ENCODE results near the gene AMOT. TPM values are rescaled to one million over a fixed set of nuclear protein-coding genes. Genes with fewer than 3 reads are reported as not detected.

AMOT gene
- total RNA-seq, 1 donor from 2014 or later, result 36.9 TPM

GRCh38 chrX:112874175-112874574 lies 33.5 kb upstream of the AMOT start:
- no peak overlapping the region for H3K9ac ChIP-seq (ENCODE audit: low read length)
- H3K27ac ChIP-seq (ENCODE audit: low read depth, low read length), result no peak overlapping the region
- no peaks in the 10 kb centered on the region for H3K27me3 Mint-ChIP-seq (ENCODE audit: low read depth, unreplicated experiment)
- H3K36me3 ChIP-seq (ENCODE audit: insufficient read depth, low read length), result no peaks in the 10 kb centered on the region
- no peaks in the 10 kb centered on the region for H3K79me2 ChIP-seq (ENCODE audit: insufficient read depth, low read length)
- H3K4me3 ChIP-seq (ENCODE audit: insufficient read depth, low read depth, low read length), result no peak overlapping the region
- no peaks in the 10 kb centered on the region for H4K20me1 ChIP-seq (ENCODE audit: insufficient read depth, low read length)
- DNase-seq (ENCODE audit: low read depth) (no peak), FAIRE-seq (peak; percentile 96)
- no peaks in the 10 kb centered on the region for H3K9me3 ChIP-seq (ENCODE audit: insufficient read depth, low read depth, low read length)
- H3K27ac Mint-ChIP-seq (ENCODE audit: unreplicated experiment), result no peak overlapping the region
- no peak overlapping the region for H3K4me3 Mint-ChIP-seq (ENCODE audit: unreplicated experiment)
- no peaks in the 10 kb centered on the region for H3K36me3 Mint-ChIP-seq (ENCODE audit: low read depth, unreplicated experiment)
- no peak overlapping the region for H3K4me2 ChIP-seq (ENCODE audit: low read length)
- no peaks in the 10 kb centered on the region for H3K4me1 ChIP-seq (ENCODE audit: insufficient read depth, low read length)
- TF ChIP-seq EZH2 (IDR thresholded peaks at IDR 0.05; ENCODE audit: insufficient read depth, low read length) (no peak), CTCF (IDR thresholded peaks at IDR 0.05; ENCODE audit: insufficient read depth, low read depth, low read length) (no peak)
- H3K9me3 Mint-ChIP-seq (ENCODE audit: unreplicated experiment), result no peaks in the 10 kb centered on the region
- H2AFZ ChIP-seq (ENCODE audit: low read depth, low read length), result no peak overlapping the region
- H3K27me3 ChIP-seq (ENCODE audit: insufficient read depth, low read length), result no peaks in the 10 kb centered on the region
- peaks cover 5% of the 10 kb centered on the region for H3K4me1 Mint-ChIP-seq (ENCODE audit: low read depth, unreplicated experiment)

GRCh38 chrX:112868586-112868985 lies 28.0 kb upstream of the AMOT start:
- H3K27ac ChIP-seq (ENCODE audit: low read depth, low read length), result no peak overlapping the region
- no peak overlapping the region for H3K27ac Mint-ChIP-seq (ENCODE audit: unreplicated experiment)
- H3K9me3 Mint-ChIP-seq (ENCODE audit: unreplicated experiment), result no peaks in the 10 kb centered on the region
- no peaks in the 10 kb centered on the region for H3K4me1 Mint-ChIP-seq (ENCODE audit: low read depth, unreplicated experiment)
- no peaks in the 10 kb centered on the region for H4K20me1 ChIP-seq (ENCODE audit: insufficient read depth, low read length)
- no peaks in the 10 kb centered on the region for H3K27me3 ChIP-seq (ENCODE audit: insufficient read depth, low read length)
- no peak overlapping the region for H3K4me2 ChIP-seq (ENCODE audit: low read length)
- H3K4me1 ChIP-seq (ENCODE audit: insufficient read depth, low read length), result no peaks in the 10 kb centered on the region
- no peaks in the 10 kb centered on the region for H3K79me2 ChIP-seq (ENCODE audit: insufficient read depth, low read length)
- H3K9ac ChIP-seq (ENCODE audit: low read length), result no peak overlapping the region
- H3K27me3 Mint-ChIP-seq (ENCODE audit: low read depth, unreplicated experiment), result no peaks in the 10 kb centered on the region
- no peaks in the 10 kb centered on the region for H3K9me3 ChIP-seq (ENCODE audit: insufficient read depth, low read depth, low read length)
- TF ChIP-seq EZH2 (IDR thresholded peaks at IDR 0.05; ENCODE audit: insufficient read depth, low read length) (no peak), CTCF (IDR thresholded peaks at IDR 0.05; ENCODE audit: insufficient read depth, low read depth, low read length) (no peak)
- no peak overlapping the region for H2AFZ ChIP-seq (ENCODE audit: low read depth, low read length)
- no peak overlapping the region for H3K4me3 Mint-ChIP-seq (ENCODE audit: unreplicated experiment)
- no peak overlapping the region for H3K4me3 ChIP-seq (ENCODE audit: insufficient read depth, low read depth, low read length)
- no peaks in the 10 kb centered on the region for H3K36me3 ChIP-seq (ENCODE audit: insufficient read depth, low read length)
- FAIRE-seq (no peak), DNase-seq (ENCODE audit: low read depth) (no peak)
- no peaks in the 10 kb centered on the region for H3K36me3 Mint-ChIP-seq (ENCODE audit: low read depth, unreplicated experiment)

- no peak overlapping the region for H3K27ac Mint-ChIP-seq (ENCODE audit: unreplicated experiment)
- H2AFZ ChIP-seq (ENCODE audit: low read depth, low read length), result no peak overlapping the region
- H3K27me3 ChIP-seq (ENCODE audit: insufficient read depth, low read length), result no peaks in the 10 kb centered on the region
- H3K9ac ChIP-seq (ENCODE audit: low read length), result no peak overlapping the region
- DNase-seq (ENCODE audit: low read depth), result no peak
- H3K9me3 Mint-ChIP-seq (ENCODE audit: unreplicated experiment), result no peaks in the 10 kb centered on the region
- H3K27me3 Mint-ChIP-seq (ENCODE audit: low read depth, unreplicated experiment), result no peaks in the 10 kb centered on the region
- FAIRE-seq, result no peak
- H3K4me1 Mint-ChIP-seq (ENCODE audit: low read depth, unreplicated experiment), result no peaks in the 10 kb centered on the region
- H3K27ac ChIP-seq (ENCODE audit: low read depth, low read length), result no peak overlapping the region
- no peak overlapping the region for H3K4me3 Mint-ChIP-seq (ENCODE audit: unreplicated experiment)
- TF ChIP-seq CTCF (IDR thresholded peaks at IDR 0.05; ENCODE audit: insufficient read depth, low read depth, low read length), result no peak
- TF ChIP-seq EZH2 (IDR thresholded peaks at IDR 0.05; ENCODE audit: insufficient read depth, low read length), result no peak
- H3K4me1 ChIP-seq (ENCODE audit: insufficient read depth, low read length), result no peaks in the 10 kb centered on the region
- H3K4me2 ChIP-seq (ENCODE audit: low read length), result no peak overlapping the region
- no peaks in the 10 kb centered on the region for H3K36me3 ChIP-seq (ENCODE audit: insufficient read depth, low read length)
- H4K20me1 ChIP-seq (ENCODE audit: insufficient read depth, low read length), result no peaks in the 10 kb centered on the region
- H3K4me3 ChIP-seq (ENCODE audit: insufficient read depth, low read depth, low read length), result no peak overlapping the region
- no peaks in the 10 kb centered on the region for H3K9me3 ChIP-seq (ENCODE audit: insufficient read depth, low read depth, low read length)
- no peaks in the 10 kb centered on the region for H3K36me3 Mint-ChIP-seq (ENCODE audit: low read depth, unreplicated experiment)
- H3K79me2 ChIP-seq (ENCODE audit: insufficient read depth, low read length), result no peaks in the 10 kb centered on the region
Observed at GRCh38 chrX:112867570-112867969, 26.9 kb upstream of the AMOT start.

Data from astrocyte (in vitro differentiated cells and primary cell).